HG02642 (cell line): ENCODE data around the gene GPR26.

ENCODE experiments used
- ATAC-seq: cut with Tn5 transposase; IDR thresholded peaks from one replicate; pipeline ENCODE4 v1.9.1; 2021; ENCODE audit warnings: mild to moderate bottlenecking; ENCODE audit not compliant: unreplicated experiment, poor library complexity

GPR26 gene, protein sequence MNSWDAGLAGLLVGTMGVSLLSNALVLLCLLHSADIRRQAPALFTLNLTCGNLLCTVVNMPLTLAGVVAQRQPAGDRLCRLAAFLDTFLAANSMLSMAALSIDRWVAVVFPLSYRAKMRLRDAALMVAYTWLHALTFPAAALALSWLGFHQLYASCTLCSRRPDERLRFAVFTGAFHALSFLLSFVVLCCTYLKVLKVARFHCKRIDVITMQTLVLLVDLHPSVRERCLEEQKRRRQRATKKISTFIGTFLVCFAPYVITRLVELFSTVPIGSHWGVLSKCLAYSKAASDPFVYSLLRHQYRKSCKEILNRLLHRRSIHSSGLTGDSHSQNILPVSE

DNA sequence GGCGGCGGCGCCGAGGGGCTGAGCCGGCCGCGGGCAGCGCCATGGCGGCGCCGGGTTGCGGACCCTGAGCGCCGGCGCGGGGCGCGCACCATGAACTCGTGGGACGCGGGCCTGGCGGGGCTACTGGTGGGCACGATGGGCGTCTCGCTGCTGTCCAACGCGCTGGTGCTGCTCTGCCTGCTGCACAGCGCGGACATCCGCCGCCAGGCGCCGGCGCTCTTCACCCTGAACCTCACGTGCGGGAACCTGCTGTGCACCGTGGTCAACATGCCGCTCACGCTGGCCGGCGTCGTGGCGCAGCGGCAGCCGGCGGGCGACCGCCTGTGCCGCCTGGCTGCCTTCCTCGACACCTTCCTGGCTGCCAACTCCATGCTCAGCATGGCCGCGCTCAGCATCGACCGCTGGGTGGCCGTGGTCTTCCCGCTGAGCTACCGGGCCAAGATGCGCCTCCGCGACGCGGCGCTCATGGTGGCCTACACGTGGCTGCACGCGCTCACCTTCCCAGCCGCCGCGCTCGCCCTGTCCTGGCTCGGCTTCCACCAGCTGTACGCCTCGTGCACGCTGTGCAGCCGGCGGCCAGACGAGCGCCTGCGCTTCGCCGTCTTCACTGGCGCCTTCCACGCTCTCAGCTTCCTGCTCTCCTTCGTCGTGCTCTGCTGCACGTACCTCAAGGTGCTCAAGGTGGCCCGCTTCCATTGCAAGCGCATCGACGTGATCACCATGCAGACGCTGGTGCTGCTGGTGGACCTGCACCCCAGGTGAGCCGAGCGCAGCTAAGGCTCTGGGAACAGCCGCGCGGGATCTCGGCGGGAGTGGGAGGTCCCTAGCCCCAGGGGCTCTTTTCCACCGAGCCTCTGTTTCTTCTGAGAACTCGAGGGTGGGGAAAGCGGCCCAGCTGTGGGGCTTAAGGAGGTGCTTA, at the start of gene GPR26:
Gene GPR26 (plus strand): TSS at position 38 of the 919 bp plus-strand sequence. CDS start 53 bp downstream, at position 91.
- no peak for ATAC-seq

GRCh38 chr10:123618224-123618623, 47.9 kb upstream of the GPR26 start:
- ATAC-seq: no peak

DNA sequence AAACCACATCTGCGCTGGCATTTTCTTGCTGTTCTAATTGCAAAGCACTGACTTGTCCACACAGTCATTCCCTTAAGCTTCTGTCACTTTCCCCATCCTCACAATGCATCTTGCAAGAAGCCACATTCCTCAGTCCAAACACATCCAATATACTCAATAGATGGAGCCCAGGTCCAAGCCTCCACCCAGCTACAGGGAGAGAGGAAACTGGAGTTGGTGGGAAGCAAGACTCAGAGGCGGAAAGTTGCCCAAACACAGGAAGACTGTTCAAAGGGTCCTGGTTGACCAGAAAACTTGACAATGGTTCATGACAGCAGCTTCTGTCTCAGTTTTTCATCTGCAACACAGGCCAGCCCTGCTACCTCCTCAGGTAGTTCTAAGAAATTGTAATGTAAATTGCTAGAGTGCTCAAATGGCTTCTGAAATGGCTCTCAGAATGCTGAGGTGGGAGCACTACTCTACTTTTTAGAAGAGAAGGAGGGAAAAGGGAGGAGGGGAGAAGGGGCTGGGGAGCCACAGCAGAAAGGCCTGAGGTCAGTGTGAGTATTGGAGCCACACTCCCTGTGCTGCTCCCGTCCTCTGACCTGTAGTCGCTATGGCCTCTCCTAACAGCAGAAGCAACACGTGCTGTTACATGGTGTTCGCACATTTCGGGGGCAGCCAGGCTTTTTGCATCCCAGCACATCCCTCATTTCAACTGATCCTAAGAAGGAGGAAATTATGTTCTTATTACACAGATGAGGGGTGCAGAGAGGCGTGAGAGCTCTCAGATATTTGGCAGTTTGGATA, 46.9 kb upstream of the GPR26 start:
- no peak for ATAC-seq

DNA sequence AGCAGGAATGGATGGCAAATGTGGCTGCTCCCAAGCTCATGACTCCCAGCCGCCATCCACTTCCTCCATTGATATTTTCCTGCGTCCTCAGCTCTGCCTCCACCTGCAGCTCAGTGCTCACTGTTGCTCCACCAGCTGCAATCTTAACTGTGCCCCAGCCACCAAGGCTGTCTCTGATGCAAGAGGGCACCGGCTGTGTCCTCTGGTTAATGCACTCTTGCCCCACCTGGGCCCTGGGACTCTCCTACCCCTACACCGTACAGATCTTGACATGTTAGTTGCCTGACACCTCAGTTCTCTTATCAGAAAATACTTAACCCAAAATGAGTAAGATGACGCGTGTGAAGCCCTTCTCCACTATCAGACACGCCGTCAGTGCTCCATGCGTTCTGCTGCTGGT, 45.5 kb upstream of the GPR26 start:
- ATAC-seq: no peak

DNA sequence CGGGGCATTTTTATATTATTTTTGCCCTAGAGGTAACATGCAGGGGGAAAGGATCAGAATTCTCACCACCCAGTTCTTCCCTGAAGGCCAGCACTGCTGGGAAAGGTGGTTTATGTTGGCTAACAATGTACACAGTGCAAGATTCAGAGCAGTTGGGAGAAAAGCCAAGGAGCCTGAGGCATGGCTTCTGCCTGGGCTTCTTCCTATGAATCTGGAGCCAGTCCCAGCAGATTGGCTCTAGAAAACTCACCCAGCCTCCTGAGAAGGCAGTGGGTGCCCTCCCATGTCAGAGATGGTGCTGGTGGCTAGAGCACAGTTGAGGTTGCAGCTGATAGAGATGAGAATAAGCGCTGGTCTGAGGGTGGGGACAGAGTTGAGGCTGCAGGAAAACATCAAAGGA, 44.7 kb upstream of the GPR26 start:
- ATAC-seq: no peak

GRCh38 chr10:123621916-123622315, 44.2 kb upstream of the GPR26 start:
- ATAC-seq: no peak

DNA sequence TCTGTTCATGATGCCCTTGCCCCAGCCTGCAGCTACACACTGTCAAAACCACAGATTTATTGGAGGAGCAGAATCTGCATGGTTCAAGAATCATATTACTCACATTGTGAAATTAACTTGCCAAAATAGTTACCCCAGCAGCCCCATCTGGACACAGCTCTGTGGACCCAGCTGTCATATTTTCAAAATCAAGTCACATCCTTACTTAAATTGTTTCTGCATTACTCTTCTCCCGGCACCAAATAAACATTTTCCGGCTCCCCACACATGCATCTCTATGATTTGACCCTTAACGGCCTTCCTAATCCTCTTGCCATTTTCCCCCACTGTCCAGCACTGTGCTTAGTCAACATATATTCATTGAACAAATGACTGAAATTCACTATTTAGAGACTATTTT, 43.8 kb upstream of the GPR26 start:
- ATAC-seq: no peak

- no peak for ATAC-seq
These were observed 42.1 kb upstream of the GPR26 start for GRCh38 chr10:123624086-123624485.

GRCh38 chr10:123633106-123633505, 33.0 kb upstream of the GPR26 start:
- ATAC-seq: no peak

- no peak for ATAC-seq
These were observed 32.5 kb upstream of the GPR26 start for GRCh38 chr10:123633636-123634035.

- no peak for ATAC-seq
These were observed 31.9 kb upstream of the GPR26 start for GRCh38 chr10:123634221-123634620.

DNA sequence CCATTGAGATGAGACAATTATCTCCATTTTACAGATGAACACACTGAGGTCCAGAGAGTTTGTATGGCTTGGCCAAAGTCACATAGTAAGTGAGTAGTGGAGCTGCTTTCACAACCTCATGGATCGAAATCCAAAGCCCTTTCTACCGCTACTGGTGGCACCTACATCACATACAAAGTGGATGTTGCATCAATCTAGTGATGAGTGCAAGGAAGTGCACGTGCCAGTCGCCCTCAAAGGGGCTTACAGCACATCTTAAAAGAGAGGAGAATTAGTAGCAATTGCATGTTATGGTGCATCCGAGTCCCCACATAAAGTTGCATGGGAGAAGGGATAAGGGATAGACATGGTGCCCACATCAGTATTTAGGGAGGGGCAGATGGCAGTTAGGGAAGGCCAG, 31.0 kb upstream of the GPR26 start:
- ATAC-seq: no peak

GRCh38 chr10:123635745-123636144, 30.4 kb upstream of the GPR26 start:
- ATAC-seq: no peak

GRCh38 chr10:123636598-123637325, 29.4 kb upstream of the GPR26 start:
- no peak for ATAC-seq

DNA sequence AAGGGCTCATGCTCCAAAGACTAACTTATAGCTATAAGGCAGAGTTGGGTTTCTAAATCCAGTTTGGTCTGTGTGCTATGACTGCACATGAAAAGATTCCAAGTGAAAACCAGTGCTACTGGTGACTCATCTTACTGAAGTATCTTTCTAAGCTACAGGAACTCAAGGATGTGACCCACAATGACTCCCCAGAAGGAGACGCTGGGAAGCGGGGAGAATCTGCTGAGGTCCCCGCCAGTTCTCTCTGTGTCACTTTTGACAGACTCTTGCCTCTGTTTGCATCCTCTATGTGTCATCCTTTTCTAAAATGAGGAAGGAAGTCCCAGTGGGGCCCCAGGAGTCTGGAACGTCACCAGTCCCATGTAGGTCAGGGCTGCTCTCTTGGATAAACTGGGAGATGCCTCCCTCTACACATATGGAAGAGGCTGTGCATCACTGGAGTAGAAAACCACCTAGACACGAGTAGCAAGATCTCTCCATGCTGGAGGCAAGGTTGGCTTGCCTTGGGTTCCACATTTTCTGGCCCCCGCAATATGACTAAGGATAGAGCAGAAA, 28.8 kb upstream of the GPR26 start:
- no peak for ATAC-seq

DNA sequence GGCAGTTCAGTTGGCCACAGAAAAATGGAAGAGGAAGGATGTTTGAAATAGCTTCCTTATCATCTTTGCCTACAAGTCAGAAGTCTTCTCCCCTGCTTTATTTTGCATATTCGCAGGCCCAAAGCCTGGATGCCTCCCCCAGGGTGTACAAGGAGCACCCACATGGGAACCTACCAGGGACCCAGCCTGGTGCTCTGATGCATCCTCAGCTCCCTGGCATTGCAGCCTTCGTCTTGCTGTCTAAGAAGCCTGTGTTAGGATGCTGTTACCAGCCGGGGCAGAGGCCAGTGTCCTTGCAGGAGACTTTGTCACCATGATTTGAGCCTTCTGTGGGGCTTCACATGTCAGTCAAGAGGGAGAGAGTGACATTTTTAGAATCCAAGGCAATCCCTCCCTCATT, 27.0 kb upstream of the GPR26 start:
- ATAC-seq: no peak

DNA sequence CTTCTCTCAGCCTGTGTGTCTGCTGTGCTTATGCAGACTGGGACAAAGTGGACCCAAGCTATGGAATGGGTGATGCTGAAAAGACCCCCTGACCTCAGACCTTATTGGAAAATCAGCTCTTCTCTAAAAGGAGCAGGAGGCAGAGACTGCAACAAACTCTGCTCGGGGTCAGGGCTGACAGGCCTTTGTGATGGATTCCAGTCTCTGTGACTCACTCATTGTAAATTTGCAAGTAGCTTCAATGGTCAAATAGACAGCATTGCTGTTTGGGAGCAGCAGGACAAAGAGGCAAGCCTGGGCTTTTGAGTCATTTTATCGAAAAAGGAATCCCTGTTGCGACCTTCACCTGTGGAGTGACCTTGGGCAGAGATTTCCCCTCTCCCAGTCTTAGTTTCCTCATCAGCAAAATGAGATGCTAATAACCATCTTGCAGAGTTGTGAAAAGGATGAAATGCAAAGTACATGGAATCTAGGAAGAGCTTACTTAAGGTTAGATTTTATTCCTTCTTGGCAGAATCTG, 26.1 kb upstream of the GPR26 start:
- no peak for ATAC-seq

- ATAC-seq: no peak
These were observed 23.9 kb upstream of the GPR26 start for GRCh38 chr10:123642293-123642692.

GRCh38 chr10:123642697-123643096, 23.5 kb upstream of the GPR26 start:
- ATAC-seq: no peak

- ATAC-seq: no peak
These were observed 22.8 kb upstream of the GPR26 start for GRCh38 chr10:123643315-123643714.
